GM12801 (cell line): ENCODE measurements around the gene LAMB1.

Experiments used
- CTCF ChIP-seq: IDR thresholded peaks from one replicate; pipeline ENCODE4 v1.5.1; 2011; ENCODE audit warnings: control low read depth; ENCODE audit not compliant: insufficient read length; ENCODE audit errors: extremely low read depth

LAMB1 gene

GRCh38 chr7:108002726-108003598 lies at the start of gene LAMB1:
TSS of gene LAMB1 (minus strand) at chr7:108003161. CDS start at chr7:108002885, 276 bp downstream.
- TF ChIP-seq CTCF = no peak

- no peak for TF ChIP-seq CTCF
These were observed 48.5 kb upstream of the LAMB1 start for GRCh38 chr7:108051454-108051853.

GRCh38 chr7:108049962-108050361 lies 47.0 kb upstream of the LAMB1 start:
- no peak for TF ChIP-seq CTCF

GRCh38 chr7:108048422-108048821 lies 45.5 kb upstream of the LAMB1 start:
- no peak for TF ChIP-seq CTCF

- no peak for TF ChIP-seq CTCF
These were observed 44.1 kb upstream of the LAMB1 start for GRCh38 chr7:108046952-108047506.

GRCh38 chr7:108045669-108046068 lies 42.7 kb upstream of the LAMB1 start:
- no peak for TF ChIP-seq CTCF

- no peak for TF ChIP-seq CTCF
These were observed 42.2 kb upstream of the LAMB1 start for GRCh38 chr7:108045154-108045553.
